Astrocyte (in vitro differentiated cells and primary cell): Measurements from ENCODE around the gene GALNS. TPM values are rescaled to one million over a fixed set of nuclear protein-coding genes. Genes with fewer than 3 reads are reported as not detected.

Experiments
- DNase-seq: peaks from one replicate; pipeline ENCODE4 v3.0.0-alpha.2; 2010; ENCODE audit warnings: low read depth
- FAIRE-seq: peaks from 2 replicates; lab custom pipeline; 2011; peaks lifted over from hg19 to GRCh38; lab: Jason Lieb, UNC
- H2AFZ ChIP-seq: 2 replicates; pipeline ENCODE4 v1.6.0; 2012; ENCODE audit warnings: low read depth, low read length, inconsistent platforms
- H3K27ac ChIP-seq: 2 replicates; pipeline ENCODE4 v1.5.1; 2011; ENCODE audit warnings: low read depth, low read length, inconsistent platforms
- H3K27me3 ChIP-seq: 2 replicates; pipeline ENCODE4 v1.6.0; 2011; ENCODE audit warnings: low read length, inconsistent platforms; ENCODE audit not compliant: insufficient read depth
- H3K36me3 ChIP-seq: 2 replicates; pipeline ENCODE4 v1.5.1; 2011; ENCODE audit warnings: low read length, inconsistent platforms; ENCODE audit not compliant: insufficient read depth
- H3K4me1 ChIP-seq: 2 replicates; pipeline ENCODE4 v1.5.1; 2011; ENCODE audit warnings: low read length, inconsistent platforms; ENCODE audit not compliant: insufficient read depth
- H3K4me2 ChIP-seq: 2 replicates; pipeline ENCODE4 v1.6.0; 2012; ENCODE audit warnings: low read length, inconsistent platforms
- H3K4me3 ChIP-seq: 2 replicates; pipeline ENCODE4 v1.5.1; 2011; ENCODE audit warnings: low read depth, mild to moderate bottlenecking, low read length, inconsistent platforms; ENCODE audit not compliant: insufficient read depth
- H3K79me2 ChIP-seq: 2 replicates; pipeline ENCODE4 v1.6.0; 2012; ENCODE audit warnings: mild to moderate bottlenecking, low read length, inconsistent platforms; ENCODE audit not compliant: insufficient read depth
- H3K9ac ChIP-seq: 2 replicates; pipeline ENCODE4 v1.6.0; 2012; ENCODE audit warnings: mild to moderate bottlenecking, low read length, inconsistent platforms
- H3K9me3 ChIP-seq: 2 replicates; pipeline ENCODE4 v1.5.1; 2012; ENCODE audit warnings: low read depth, mild to moderate bottlenecking, low read length, inconsistent platforms; ENCODE audit not compliant: insufficient read depth
- H4K20me1 ChIP-seq: 2 replicates; pipeline ENCODE4 v1.6.0; 2012; ENCODE audit warnings: low read length, inconsistent platforms; ENCODE audit not compliant: insufficient read depth
- H3K27ac Mint-ChIP-seq: one replicate; pipeline ENCODE4 v1.8.0; 2021; ENCODE audit warnings: mild to moderate bottlenecking, mixed read lengths; ENCODE audit not compliant: unreplicated experiment
- H3K27me3 Mint-ChIP-seq: one replicate; pipeline ENCODE4 v1.8.0; 2021; ENCODE audit warnings: low read depth, mixed read lengths; ENCODE audit not compliant: unreplicated experiment
- H3K36me3 Mint-ChIP-seq: one replicate; pipeline ENCODE4 v1.8.0; 2021; ENCODE audit warnings: low read depth, mixed read lengths; ENCODE audit not compliant: unreplicated experiment
- H3K4me1 Mint-ChIP-seq: one replicate; pipeline ENCODE4 v1.8.0; 2021; ENCODE audit warnings: low read depth, mixed read lengths; ENCODE audit not compliant: unreplicated experiment
- H3K4me3 Mint-ChIP-seq: one replicate; pipeline ENCODE4 v1.8.0; 2021; ENCODE audit warnings: mild to moderate bottlenecking, moderate library complexity, mixed read lengths; ENCODE audit not compliant: unreplicated experiment
- H3K9me3 Mint-ChIP-seq: one replicate; pipeline ENCODE4 v1.8.0; 2021; ENCODE audit warnings: mild to moderate bottlenecking, mixed read lengths; ENCODE audit not compliant: unreplicated experiment
- EZH2 ChIP-seq: IDR thresholded peaks from 2 replicates; pipeline ENCODE4 v1.6.1; 2012; ENCODE audit warnings: mild to moderate bottlenecking, low read length, inconsistent platforms; ENCODE audit not compliant: insufficient read depth
- total RNA-seq: library from RNA; stranded (reverse); gene quantifications from 2 replicates; pipeline ENCODE4 v1.2.1, GENCODE V29; 2021
- TF ChIP-seq, protein P1 (sequence below): IDR thresholded peaks from 2 replicates; pipeline ENCODE4 v1.5.1; 2011; ENCODE audit warnings: low read depth, mild to moderate bottlenecking, inconsistent platforms, low read length, moderate library complexity; ENCODE audit not compliant: insufficient read depth

GALNS gene
- total RNA-seq, 1 donor from 2014 or later, result 31.7 TPM

DNA sequence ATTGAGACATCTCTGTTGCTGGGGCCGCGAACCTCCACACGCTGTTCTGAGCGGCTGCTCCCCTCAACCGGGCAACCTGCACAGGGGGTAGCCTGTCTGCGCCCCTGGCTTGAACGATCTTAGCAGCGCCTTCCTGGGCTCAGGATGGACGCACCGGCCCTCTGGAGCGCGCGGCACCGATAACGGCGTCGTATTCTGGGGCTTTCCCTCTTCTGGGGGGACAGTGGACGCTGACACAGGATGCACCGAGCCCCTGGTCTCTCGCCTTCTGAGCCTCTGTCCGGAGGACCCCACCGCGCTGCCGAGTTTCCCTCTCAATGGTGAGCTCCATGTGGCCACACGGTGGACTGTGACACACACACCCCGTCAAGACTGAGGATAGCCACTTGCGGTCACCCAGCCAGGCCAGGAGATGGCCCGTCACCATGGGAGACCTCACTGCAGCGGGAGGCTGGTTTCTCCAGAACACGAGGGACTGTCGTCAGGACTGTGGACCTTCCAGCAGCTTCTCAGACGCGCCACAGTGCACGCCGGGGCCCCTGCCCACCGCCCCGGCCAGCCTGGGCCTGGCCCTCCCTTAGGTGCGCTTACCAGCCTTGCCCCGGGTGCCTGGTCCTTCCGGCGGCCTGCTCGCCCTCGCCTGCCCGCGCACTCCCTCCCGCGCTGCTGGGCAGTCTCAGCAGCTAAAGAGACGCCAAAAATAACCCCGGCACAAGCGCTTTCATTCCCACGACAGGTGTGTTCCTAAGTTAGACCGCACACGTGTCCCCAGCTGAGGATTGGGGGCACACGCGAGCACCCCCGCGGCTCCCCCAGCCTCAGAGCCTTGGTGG is 39.7 kb upstream of the GALNS start:
- Mint-ChIP-seq H3K9me3 (no peaks in the 10 kb centered on the region), H3K4me3 (no peak overlapping the region), H3K4me1 (no peaks in the 10 kb centered on the region), H3K27ac (no peak overlapping the region), H3K27me3 (peaks cover 20% of the 10 kb centered on the region), H3K36me3 (no peaks in the 10 kb centered on the region)
- no peaks in the 10 kb centered on the region for H3K4me1 ChIP-seq
- DNase-seq (no peak), FAIRE-seq (no peak)
- no peak for TF ChIP-seq EZH2
- TF ChIP-seq, protein P1, sequence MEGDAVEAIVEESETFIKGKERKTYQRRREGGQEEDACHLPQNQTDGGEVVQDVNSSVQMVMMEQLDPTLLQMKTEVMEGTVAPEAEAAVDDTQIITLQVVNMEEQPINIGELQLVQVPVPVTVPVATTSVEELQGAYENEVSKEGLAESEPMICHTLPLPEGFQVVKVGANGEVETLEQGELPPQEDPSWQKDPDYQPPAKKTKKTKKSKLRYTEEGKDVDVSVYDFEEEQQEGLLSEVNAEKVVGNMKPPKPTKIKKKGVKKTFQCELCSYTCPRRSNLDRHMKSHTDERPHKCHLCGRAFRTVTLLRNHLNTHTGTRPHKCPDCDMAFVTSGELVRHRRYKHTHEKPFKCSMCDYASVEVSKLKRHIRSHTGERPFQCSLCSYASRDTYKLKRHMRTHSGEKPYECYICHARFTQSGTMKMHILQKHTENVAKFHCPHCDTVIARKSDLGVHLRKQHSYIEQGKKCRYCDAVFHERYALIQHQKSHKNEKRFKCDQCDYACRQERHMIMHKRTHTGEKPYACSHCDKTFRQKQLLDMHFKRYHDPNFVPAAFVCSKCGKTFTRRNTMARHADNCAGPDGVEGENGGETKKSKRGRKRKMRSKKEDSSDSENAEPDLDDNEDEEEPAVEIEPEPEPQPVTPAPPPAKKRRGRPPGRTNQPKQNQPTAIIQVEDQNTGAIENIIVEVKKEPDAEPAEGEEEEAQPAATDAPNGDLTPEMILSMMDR, result no peak
- H3K4me2 ChIP-seq, result no peak overlapping the region
- no peaks in the 10 kb centered on the region for H3K36me3 ChIP-seq
- no peaks in the 10 kb centered on the region for H3K9me3 ChIP-seq
- H3K9ac ChIP-seq, result no peak overlapping the region
- no peak overlapping the region for H2AFZ ChIP-seq
- H3K27me3 ChIP-seq, result no peaks in the 10 kb centered on the region
- no peak overlapping the region for H3K27ac ChIP-seq
- H3K79me2 ChIP-seq, result no peaks in the 10 kb centered on the region
- H4K20me1 ChIP-seq, result no peaks in the 10 kb centered on the region
- no peak overlapping the region for H3K4me3 ChIP-seq

DNA sequence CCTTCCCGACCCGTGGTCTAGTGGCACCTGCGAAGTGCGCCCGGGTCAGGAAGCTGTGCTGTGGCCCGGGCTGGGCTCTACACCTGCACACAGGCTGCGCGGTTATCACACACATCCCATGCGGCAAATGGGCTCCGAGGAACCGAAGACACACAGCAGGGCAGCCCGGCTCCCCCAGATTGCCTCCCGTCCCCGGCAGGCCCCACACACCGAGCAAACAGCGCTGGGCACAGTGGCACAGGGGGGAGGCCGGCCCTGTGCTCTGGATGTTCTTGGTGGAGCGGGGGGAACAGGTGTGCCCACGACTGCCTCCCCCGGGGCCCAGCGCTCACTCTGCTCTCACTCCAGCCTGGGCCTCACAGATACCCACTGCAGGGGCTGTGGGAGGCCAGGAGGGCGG is 38.6 kb upstream of the GALNS start:
- Histone ChIP-seq H3K9me3 (no peaks in the 10 kb centered on the region), H3K4me1 (no peaks in the 10 kb centered on the region), H3K4me2 (no peak overlapping the region), H3K9ac (no peak overlapping the region), H3K36me3 (no peaks in the 10 kb centered on the region), H2AFZ (no peak overlapping the region), H3K79me2 (no peaks in the 10 kb centered on the region), H3K27ac (no peak overlapping the region), H4K20me1 (no peaks in the 10 kb centered on the region), H3K27me3 (no peaks in the 10 kb centered on the region), H3K4me3 (no peak overlapping the region)
- Mint-ChIP-seq H3K27ac (no peak overlapping the region), H3K4me3 (no peak overlapping the region), H3K9me3 (peaks cover 7% of the 10 kb centered on the region), H3K27me3 (peaks cover 30% of the 10 kb centered on the region), H3K36me3 (peaks cover 3% of the 10 kb centered on the region), H3K4me1 (no peaks in the 10 kb centered on the region)
- FAIRE-seq (no peak), DNase-seq (no peak)
- TF ChIP-seq EZH2, result no peak
- TF ChIP-seq, protein P1, result no peak
